IgD-negative memory B cell (primary cell): ENCODE results near the gene VSNL1. TPM values are rescaled to one million over a fixed set of nuclear protein-coding genes. Genes with fewer than 3 reads are reported as not detected.
"Not testable (repeated sequence)": the region's sequence is repeated elsewhere in the genome, so short reads cannot be mapped to it uniquely, and the experiment has no call there.

ENCODE experiments used
- H3K27ac Mint-ChIP-seq, 3 donors: one replicate each; pipeline ENCODE4 v1.8.0; 2020 to 2022; ENCODE audit warnings: mild to moderate bottlenecking in 3 of 3, mixed read lengths in 3 of 3, moderate library complexity in 1 of 3
- H3K27me3 Mint-ChIP-seq: one replicate; pipeline ENCODE4 v1.8.0; 2021; ENCODE audit warnings: mixed read lengths
- H3K36me3 Mint-ChIP-seq: one replicate; pipeline ENCODE4 v1.8.0; 2020; ENCODE audit warnings: mild to moderate bottlenecking, mixed read lengths
- H3K4me1 Mint-ChIP-seq, 3 donors: one replicate each; pipeline ENCODE4 v1.8.0; 2020 to 2022; ENCODE audit warnings: mixed read lengths in 3 of 3, mild to moderate bottlenecking in 1 of 3
- H3K4me3 Mint-ChIP-seq, 4 donors: one replicate each; pipeline ENCODE4 v1.8.0; 2020 to 2022; ENCODE audit warnings: mild to moderate bottlenecking in 4 of 4, mixed read lengths in 4 of 4, moderate library complexity in 3 of 4
- H3K9me3 Mint-ChIP-seq, 3 donors: one replicate each; pipeline ENCODE4 v1.8.0; 2020 to 2021; ENCODE audit warnings: mixed read lengths in 3 of 3, mild to moderate bottlenecking in 1 of 3
- polyA plus RNA-seq: library from polyadenylated mRNA; unstranded; fragments of 300-500 nt; fragmentation: Illumina TruSeq; gene quantifications from one replicate; pipeline ENCODE4 v1.2.3, GENCODE V29; 2021

Gene VSNL1
- polyA plus RNA-seq, 1 donor from 2014 or later, result not detected

- Mint-ChIP-seq H3K4me1 (no peaks in the 10 kb centered on the region), H3K27ac (no peak overlapping the region), H3K4me3 (no peak overlapping the region), H3K9me3 (no peaks in the 10 kb centered on the region), H3K36me3 (peaks cover 1% of the 10 kb centered on the region), H3K27me3 (peaks cover 17% of the 10 kb centered on the region)
Measured at GRCh38 chr2:17550907-17551306, 10.4 kb downstream of the VSNL1 start.

- Mint-ChIP-seq H3K27me3 (peaks cover 10% of the 10 kb centered on the region), H3K4me1 (no peaks in the 10 kb centered on the region), H3K27ac (no peak overlapping the region), H3K9me3 (no peaks in the 10 kb centered on the region), H3K36me3 (peaks cover 1% of the 10 kb centered on the region), H3K4me3 (no peak overlapping the region)
Measured at GRCh38 chr2:17555150-17555549, 14.7 kb downstream of the VSNL1 start.

GRCh38 chr2:17557596-17557995 lies 17.1 kb downstream of the VSNL1 start:
- no peaks in the 10 kb centered on the region for H3K4me1 Mint-ChIP-seq
- H3K9me3 Mint-ChIP-seq, result no peaks in the 10 kb centered on the region
- no peak overlapping the region for H3K4me3 Mint-ChIP-seq
- no peaks in the 10 kb centered on the region for H3K36me3 Mint-ChIP-seq
- peaks cover 3% of the 10 kb centered on the region for H3K27me3 Mint-ChIP-seq
- peak overlapping the region in 1 of 3 donors; percentile 2 for H3K27ac Mint-ChIP-seq

GRCh38 chr2:17558053-17558452 lies 17.6 kb downstream of the VSNL1 start:
- no peaks in the 10 kb centered on the region for H3K36me3 Mint-ChIP-seq
- H3K27ac Mint-ChIP-seq, result no peak overlapping the region
- no peaks in the 10 kb centered on the region for H3K27me3 Mint-ChIP-seq
- H3K9me3 Mint-ChIP-seq, result no peaks in the 10 kb centered on the region
- H3K4me1 Mint-ChIP-seq, result no peaks in the 10 kb centered on the region
- H3K4me3 Mint-ChIP-seq, result no peak overlapping the region

- Mint-ChIP-seq H3K9me3 (no peaks in the 10 kb centered on the region), H3K36me3 (no peaks in the 10 kb centered on the region), H3K4me1 (no peaks in the 10 kb centered on the region), H3K4me3 (no peak overlapping the region), H3K27me3 (no peaks in the 10 kb centered on the region), H3K27ac (no peak overlapping the region)
Measured at GRCh38 chr2:17558878-17559277, 18.4 kb downstream of the VSNL1 start.

- H3K27ac Mint-ChIP-seq, H3K4me3 Mint-ChIP-seq, H3K27me3 Mint-ChIP-seq, H3K9me3 Mint-ChIP-seq, H3K36me3 Mint-ChIP-seq, H3K4me1 Mint-ChIP-seq: not testable (repeated sequence)
Measured at GRCh38 chr2:17565726-17566125, 25.2 kb downstream of the VSNL1 start.

GRCh38 chr2:17571681-17572080 lies 31.2 kb downstream of the VSNL1 start:
- Mint-ChIP-seq H3K9me3 (no peaks in the 10 kb centered on the region), H3K36me3 (no peaks in the 10 kb centered on the region), H3K27ac (no peak overlapping the region), H3K4me1 (no peaks in the 10 kb centered on the region), H3K4me3 (no peak overlapping the region), H3K27me3 (peaks cover 6% of the 10 kb centered on the region)

GRCh38 chr2:17573085-17573803 lies 32.7 kb downstream of the VSNL1 start:
- Mint-ChIP-seq H3K27me3 (peaks cover 6% of the 10 kb centered on the region), H3K4me3 (no peak overlapping the region), H3K36me3 (no peaks in the 10 kb centered on the region), H3K9me3 (no peaks in the 10 kb centered on the region), H3K4me1 (peaks cover 0 to 2% (median 0%) of the 10 kb centered on the region in 3 donors), H3K27ac (no peak overlapping the region)

- H3K4me1 Mint-ChIP-seq, result peaks cover 0 to 4% (median 0%) of the 10 kb centered on the region in 3 donors
- no peak overlapping the region for H3K4me3 Mint-ChIP-seq
Measured at GRCh38 chr2:17573804-17574175, 33.3 kb downstream of the VSNL1 start.

GRCh38 chr2:17574406-17575073 lies 34.0 kb downstream of the VSNL1 start:
- no peaks in the 10 kb centered on the region for H3K9me3 Mint-ChIP-seq
- no peak overlapping the region for H3K4me3 Mint-ChIP-seq
- no peaks in the 10 kb centered on the region for H3K36me3 Mint-ChIP-seq
- peaks cover 6% of the 10 kb centered on the region for H3K27me3 Mint-ChIP-seq
- no peak overlapping the region for H3K27ac Mint-ChIP-seq
- peaks cover 0 to 7% (median 0%) of the 10 kb centered on the region in 3 donors for H3K4me1 Mint-ChIP-seq

More at GRCh38 chr2:17573804-17574175, 33.3 kb downstream of the VSNL1 start:
- peaks cover 6% of the 10 kb centered on the region for H3K27me3 Mint-ChIP-seq
- no peaks in the 10 kb centered on the region for H3K36me3 Mint-ChIP-seq
- no peaks in the 10 kb centered on the region for H3K9me3 Mint-ChIP-seq
- H3K27ac Mint-ChIP-seq, result no peak overlapping the region

- no peaks in the 10 kb centered on the region for H3K9me3 Mint-ChIP-seq
- H3K27me3 Mint-ChIP-seq, result peaks cover 6% of the 10 kb centered on the region
- no peaks in the 10 kb centered on the region for H3K36me3 Mint-ChIP-seq
- H3K4me3 Mint-ChIP-seq, result no peak overlapping the region
- no peak overlapping the region for H3K27ac Mint-ChIP-seq
- peaks cover 0 to 11% (median 0%) of the 10 kb centered on the region in 3 donors for H3K4me1 Mint-ChIP-seq
Measured at GRCh38 chr2:17576802-17577201, 36.3 kb downstream of the VSNL1 start.

- H3K27ac Mint-ChIP-seq, result no peak overlapping the region
- H3K36me3 Mint-ChIP-seq, result no peaks in the 10 kb centered on the region
- no peaks in the 10 kb centered on the region for H3K9me3 Mint-ChIP-seq
- H3K27me3 Mint-ChIP-seq, result peaks cover 5% of the 10 kb centered on the region
- H3K4me1 Mint-ChIP-seq, result peaks cover 0 to 11% (median 0%) of the 10 kb centered on the region in 3 donors
- H3K4me3 Mint-ChIP-seq, result no peak overlapping the region
Measured at GRCh38 chr2:17578466-17578928, 38.0 kb downstream of the VSNL1 start.

- Mint-ChIP-seq H3K9me3 (no peaks in the 10 kb centered on the region), H3K36me3 (no peaks in the 10 kb centered on the region), H3K27ac (no peak overlapping the region), H3K27me3 (peaks cover 1% of the 10 kb centered on the region), H3K4me3 (no peak overlapping the region), H3K4me1 (peaks cover 0 to 11% (median 0%) of the 10 kb centered on the region in 3 donors)
Measured at GRCh38 chr2:17579605-17580318, 39.3 kb downstream of the VSNL1 start.

- no peak overlapping the region for H3K4me3 Mint-ChIP-seq
- no peaks in the 10 kb centered on the region for H3K27me3 Mint-ChIP-seq
- no peaks in the 10 kb centered on the region for H3K36me3 Mint-ChIP-seq
- peaks cover 0 to 11% (median 0%) of the 10 kb centered on the region in 3 donors for H3K4me1 Mint-ChIP-seq
- no peak overlapping the region for H3K27ac Mint-ChIP-seq
- no peaks in the 10 kb centered on the region for H3K9me3 Mint-ChIP-seq
Measured at GRCh38 chr2:17580319-17580715, 39.8 kb downstream of the VSNL1 start.

- H3K27me3 Mint-ChIP-seq, result peaks cover 2% of the 10 kb centered on the region
- H3K4me3 Mint-ChIP-seq, result no peak overlapping the region
- no peak overlapping the region for H3K27ac Mint-ChIP-seq
- no peaks in the 10 kb centered on the region for H3K9me3 Mint-ChIP-seq
- no peaks in the 10 kb centered on the region for H3K36me3 Mint-ChIP-seq
- H3K4me1 Mint-ChIP-seq, result peaks cover 0 to 11% (median 0%) of the 10 kb centered on the region in 3 donors
Measured at GRCh38 chr2:17581831-17582230, 41.3 kb downstream of the VSNL1 start.
